ENCODE measurements around the gene FRMD4A. TPM values are rescaled to one million over a fixed set of nuclear protein-coding genes. Genes with fewer than 3 reads are reported as not detected.

Gene FRMD4A
- total RNA-seq, 4 donors from 2014 or later: 5.6 to 34.1 (median 19.4) TPM

DNA sequence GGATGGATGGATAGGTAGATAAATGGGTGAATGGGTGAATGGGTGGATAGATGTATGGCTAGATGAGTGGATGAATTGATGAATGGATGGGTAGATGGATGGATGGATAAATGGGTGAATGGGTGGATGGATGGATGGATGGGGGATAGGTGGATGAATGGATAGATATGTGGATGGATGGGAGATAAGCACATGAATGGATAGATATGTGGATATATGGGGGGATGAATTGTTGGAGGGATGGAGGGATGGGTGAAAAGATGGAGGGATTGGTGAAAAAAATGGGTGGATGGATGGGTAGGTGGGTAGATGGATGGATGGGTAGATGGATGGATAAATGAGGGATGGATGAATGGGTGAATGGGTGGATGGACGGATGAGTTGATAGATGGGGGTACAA, 196.4 kb downstream of the FRMD4A start:
- Histone ChIP-seq H3K36me3 (no peaks in the 10 kb centered on the region), H3K9me3 (no peaks in the 10 kb centered on the region), H3K4me1 (no peaks in the 10 kb centered on the region), H3K27me3 (no peaks in the 10 kb centered on the region), H3K4me3 (no peak overlapping the region), H3K27ac (no peak overlapping the region)
- no peak for TF ChIP-seq POLR2A (IDR thresholded peaks at IDR 0.05)
- TF ChIP-seq, protein P1, sequence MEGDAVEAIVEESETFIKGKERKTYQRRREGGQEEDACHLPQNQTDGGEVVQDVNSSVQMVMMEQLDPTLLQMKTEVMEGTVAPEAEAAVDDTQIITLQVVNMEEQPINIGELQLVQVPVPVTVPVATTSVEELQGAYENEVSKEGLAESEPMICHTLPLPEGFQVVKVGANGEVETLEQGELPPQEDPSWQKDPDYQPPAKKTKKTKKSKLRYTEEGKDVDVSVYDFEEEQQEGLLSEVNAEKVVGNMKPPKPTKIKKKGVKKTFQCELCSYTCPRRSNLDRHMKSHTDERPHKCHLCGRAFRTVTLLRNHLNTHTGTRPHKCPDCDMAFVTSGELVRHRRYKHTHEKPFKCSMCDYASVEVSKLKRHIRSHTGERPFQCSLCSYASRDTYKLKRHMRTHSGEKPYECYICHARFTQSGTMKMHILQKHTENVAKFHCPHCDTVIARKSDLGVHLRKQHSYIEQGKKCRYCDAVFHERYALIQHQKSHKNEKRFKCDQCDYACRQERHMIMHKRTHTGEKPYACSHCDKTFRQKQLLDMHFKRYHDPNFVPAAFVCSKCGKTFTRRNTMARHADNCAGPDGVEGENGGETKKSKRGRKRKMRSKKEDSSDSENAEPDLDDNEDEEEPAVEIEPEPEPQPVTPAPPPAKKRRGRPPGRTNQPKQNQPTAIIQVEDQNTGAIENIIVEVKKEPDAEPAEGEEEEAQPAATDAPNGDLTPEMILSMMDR (IDR thresholded peaks at IDR 0.05): no peak
- DNase-seq: no peak
- intact Hi-C loops (cut with DNase I; ENCODE audit: low total_unique reads): no loop called here

GRCh38 chr10:14131261-14131960, 199.3 kb downstream of the FRMD4A start:
- DNase-seq: no peak
- intact Hi-C loops (cut with DNase I; ENCODE audit: low total_unique reads): no loop called here
- Histone ChIP-seq H3K27ac (no peak overlapping the region), H3K27me3 (no peaks in the 10 kb centered on the region), H3K4me3 (no peak overlapping the region), H3K36me3 (no peaks in the 10 kb centered on the region), H3K9me3 (no peaks in the 10 kb centered on the region), H3K4me1 (no peaks in the 10 kb centered on the region)
- TF ChIP-seq POLR2A (IDR thresholded peaks at IDR 0.05): no peak
- TF ChIP-seq, protein P1 (IDR thresholded peaks at IDR 0.05): no peak

DNA sequence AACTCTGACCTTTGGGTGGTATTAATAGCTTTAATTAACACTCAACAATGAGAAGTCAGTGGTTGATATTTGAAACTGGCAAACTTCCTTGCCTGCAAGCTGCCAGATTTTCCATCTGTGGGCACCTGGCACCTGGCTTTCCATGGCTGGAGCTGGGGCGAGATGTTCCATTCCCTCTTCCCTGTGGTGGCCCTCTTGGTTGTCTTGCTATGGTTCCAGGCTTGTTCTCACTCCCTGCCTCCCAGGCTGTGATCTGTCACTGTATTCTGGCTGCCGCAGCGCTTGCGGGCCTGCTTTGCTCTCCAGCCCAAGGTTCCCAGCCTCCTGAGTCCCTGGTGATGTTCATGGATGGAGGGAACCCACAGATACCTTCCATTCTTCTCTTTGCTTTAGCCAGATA, 201.0 kb downstream of the FRMD4A start:
- no peak for DNase-seq
- TF ChIP-seq, protein P1 (IDR thresholded peaks at IDR 0.05): no peak
- TF ChIP-seq POLR2A (IDR thresholded peaks at IDR 0.05): no peak
- intact Hi-C loops (cut with DNase I; ENCODE audit: low total_unique reads): no loop called here
- Histone ChIP-seq H3K27ac (no peak overlapping the region), H3K9me3 (no peaks in the 10 kb centered on the region), H3K4me1 (no peaks in the 10 kb centered on the region), H3K36me3 (no peaks in the 10 kb centered on the region), H3K27me3 (no peaks in the 10 kb centered on the region), H3K4me3 (no peak overlapping the region)

DNA sequence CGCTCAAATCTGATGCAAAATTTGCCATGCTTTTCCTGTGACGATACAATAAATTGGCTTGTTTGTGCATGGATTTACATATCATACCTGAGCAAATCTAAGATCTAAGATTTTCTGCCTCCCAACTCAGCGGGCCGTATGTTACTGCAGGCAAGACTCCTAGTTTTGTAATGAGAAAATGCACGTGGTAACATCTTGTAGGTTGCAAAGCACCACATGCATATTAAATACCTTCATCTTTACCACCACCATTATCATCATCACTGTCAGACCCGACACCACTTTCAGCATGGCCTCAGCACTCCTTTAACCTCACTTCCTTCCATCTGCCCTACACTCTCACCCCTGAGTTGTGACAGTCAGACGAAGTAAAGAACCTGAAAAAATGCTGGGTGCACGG, 202.2 kb downstream of the FRMD4A start:
- Histone ChIP-seq H3K4me3 (no peak overlapping the region), H3K27ac (no peak overlapping the region), H3K9me3 (no peaks in the 10 kb centered on the region), H3K27me3 (no peaks in the 10 kb centered on the region), H3K36me3 (no peaks in the 10 kb centered on the region), H3K4me1 (no peaks in the 10 kb centered on the region)
- DNase-seq: no peak
- TF ChIP-seq, protein P1 (IDR thresholded peaks at IDR 0.05): no peak
- TF ChIP-seq POLR2A (IDR thresholded peaks at IDR 0.05): no peak
- intact Hi-C loops (cut with DNase I; ENCODE audit: low total_unique reads): no loop called here

DNA sequence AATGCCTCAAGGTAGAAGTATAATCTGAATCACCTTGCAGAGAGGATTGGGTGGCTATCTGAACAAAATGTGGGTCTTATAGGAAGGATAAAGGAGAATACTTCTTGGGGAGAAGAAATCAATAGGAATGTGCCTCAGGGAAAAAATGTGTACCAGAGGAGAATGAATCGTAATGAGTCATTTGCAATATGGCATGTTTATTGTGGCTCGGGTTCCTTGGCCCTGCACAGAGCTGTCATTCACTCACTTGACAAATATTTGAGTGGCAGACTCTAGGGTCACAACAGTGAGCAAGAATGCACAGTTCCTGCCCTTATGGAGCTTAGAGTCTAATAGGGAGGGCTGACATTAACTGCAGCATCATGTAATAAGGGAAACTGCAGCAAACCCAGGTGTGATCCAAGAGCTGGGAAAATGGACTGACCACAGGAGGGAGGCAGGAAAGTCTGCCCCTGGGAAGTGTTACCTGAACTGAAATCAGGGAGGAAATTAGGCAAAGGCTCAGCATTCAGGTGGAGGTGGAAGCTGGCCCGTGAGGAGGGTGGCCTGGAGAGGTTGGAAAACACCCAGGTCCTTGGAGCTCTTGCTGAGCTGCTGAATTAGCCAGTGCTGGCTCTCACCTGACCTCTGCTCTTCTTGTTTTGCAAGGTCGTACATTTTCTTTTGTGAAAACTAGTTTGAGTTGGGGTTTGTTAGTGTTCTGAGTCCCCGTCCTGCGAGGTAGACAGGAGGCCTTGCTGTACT, 203.9 kb downstream of the FRMD4A start:
- Histone ChIP-seq H3K27me3 (no peaks in the 10 kb centered on the region), H3K4me3 (no peak overlapping the region)

More for the DNA sequence above, 203.9 kb downstream of the FRMD4A start:
- no peak overlapping the region for H3K27ac ChIP-seq
- intact Hi-C loops (cut with DNase I; ENCODE audit: low total_unique reads): no loop called here
- H3K4me1 ChIP-seq: no peaks in the 10 kb centered on the region
- no peaks in the 10 kb centered on the region for H3K9me3 ChIP-seq
- TF ChIP-seq, protein P1 (IDR thresholded peaks at IDR 0.05): no peak
- TF ChIP-seq POLR2A (IDR thresholded peaks at IDR 0.05): no peak
- no peak for DNase-seq
- no peaks in the 10 kb centered on the region for H3K36me3 ChIP-seq

Data from uterus (tissue), 4 donors.